ENCODE measurements around the gene RFX2. TPM values are rescaled to one million over a fixed set of nuclear protein-coding genes. Genes with fewer than 3 reads are reported as not detected.

The RFX2 gene
- total RNA-seq, 1 experiment from 2014 or later = 4.6 TPM

GRCh38 chr19:5984600-5984999 is 125.7 kb downstream of the RFX2 start:
- CTCF ChIA-PET = interaction anchor here (1.1 to 2.8 kb wide), 4 partner anchors 17 to 141 kb away, joined by 3 to 38 read pairs (median 12); no protein-coding TSS in a partner anchor
- Mint-ChIP-seq H3K4me3 (no peak overlapping the region), H3K9me3 (no peaks in the 10 kb centered on the region), H3K27ac (no peak overlapping the region), H3K4me1 (peaks cover 11% of the 10 kb centered on the region), H3K36me3 (no peaks in the 10 kb centered on the region), H3K27me3 (ENCODE audit: low read depth) (peaks cover 4% of the 10 kb centered on the region)
- DNase-seq (ENCODE audit: low spot score) (no peak), ATAC-seq (peak; percentile 28; the same call in 1 of the 2 replicates)
- TF ChIP-seq GRHL2 (CRISPR knock-in tag; IDR thresholded peaks at IDR 0.05; ENCODE audit: insufficient replicate concordance, severe bottlenecking) (no peak), ARID4B (CRISPR knock-in tag; IDR thresholded peaks at IDR 0.05; ENCODE audit: borderline replicate concordance) (no peak), ZNF396 (CRISPR knock-in tag; IDR thresholded peaks at IDR 0.05; ENCODE audit: borderline replicate concordance) (no peak), ZMAT4 (CRISPR knock-in tag; IDR thresholded peaks at IDR 0.05) (no peak), ZNF532 (CRISPR knock-in tag; IDR thresholded peaks at IDR 0.05; ENCODE audit: borderline replicate concordance) (no peak), SP1 (CRISPR knock-in tag; conservative IDR thresholded peaks at IDR 0.05) (no peak), CREM (CRISPR knock-in tag; IDR thresholded peaks at IDR 0.05) (no peak), NR1H2 (CRISPR knock-in tag; IDR thresholded peaks at IDR 0.05) (no peak), STAT6 (CRISPR knock-in tag; conservative IDR thresholded peaks at IDR 0.05; ENCODE audit: low read depth) (no peak)
- POLR2A ChIA-PET = no interaction called here

GRCh38 chr19:5983367-5983955 is 126.8 kb downstream of the RFX2 start:
- ATAC-seq (no peak), DNase-seq (ENCODE audit: low spot score) (no peak)
- POLR2A ChIA-PET = no interaction called here
- Mint-ChIP-seq H3K9me3 (no peaks in the 10 kb centered on the region), H3K27ac (peak overlapping the region; percentile 35; the same call in 1 of the 2 replicates), H3K27me3 (ENCODE audit: low read depth) (peaks cover 4% of the 10 kb centered on the region), H3K4me3 (no peak overlapping the region), H3K36me3 (no peaks in the 10 kb centered on the region), H3K4me1 (peaks cover 9% of the 10 kb centered on the region)
- CTCF ChIA-PET = interaction anchor here (0.7 to 2.8 kb wide), 6 partner anchors 15 to 179 kb away, joined by 3 to 38 read pairs (median 5); no protein-coding TSS in a partner anchor
- TF ChIP-seq SMAD4 (CRISPR knock-in tag; IDR thresholded peaks at IDR 0.05) = no peak
- TF ChIP-seq MXD4 (CRISPR knock-in tag; IDR thresholded peaks at IDR 0.05; ENCODE audit: borderline replicate concordance) = no peak
- no peak for TF ChIP-seq ZNF232 (CRISPR knock-in tag; IDR thresholded peaks at IDR 0.05)
- TF ChIP-seq ERG (CRISPR knock-in tag; IDR thresholded peaks at IDR 0.05) = no peak
- TF ChIP-seq CREB1 (CRISPR knock-in tag; IDR thresholded peaks at IDR 0.05) = no peak
- TF ChIP-seq ZNF219 (CRISPR knock-in tag; IDR thresholded peaks at IDR 0.05; ENCODE audit: borderline replicate concordance) = no peak
- no peak for TF ChIP-seq ZNF512 (CRISPR knock-in tag; IDR thresholded peaks at IDR 0.05; ENCODE audit: borderline replicate concordance)
- no peak for TF ChIP-seq MYBL2 (CRISPR knock-in tag; IDR thresholded peaks at IDR 0.05)
- TF ChIP-seq CBFB (CRISPR knock-in tag; IDR thresholded peaks at IDR 0.05; ENCODE audit: low read depth) = no peak

Data from WTC11 (cell line).